Measurements from ENCODE around the gene MAGEB5.

GRCh38 chrX:26192204-26192603, 23.8 kb upstream of the MAGEB5 start, which contains the start of gene MAGEB6:
- TF ChIP-seq CTCF (IDR thresholded peaks at IDR 0.05) (no peak), REST (IDR thresholded peaks at IDR 0.05; ENCODE audit: insufficient read depth in 1 of 2, low read depth in 2 of 2, low read length in 1 of 2) (no peak), POLR2AphosphoS5 (IDR thresholded peaks at IDR 0.05; ENCODE audit: low read depth, low read length) (no peak), SIN3A (IDR thresholded peaks at IDR 0.05; ENCODE audit: borderline replicate concordance, insufficient read depth, low read depth, low read length) (no peak)

All from Panc1 (cell line).